ENCODE measurements around the gene TC2N. TPM values are rescaled to one million over a fixed set of nuclear protein-coding genes. Genes with fewer than 3 reads are reported as not detected.
"Not testable (repeated sequence)": the region's sequence is repeated elsewhere in the genome, so short reads cannot be mapped to it uniquely, and the experiment has no call there.

TC2N gene
- total RNA-seq, 1 donor from 2014 or later = 21.5 TPM

DNA sequence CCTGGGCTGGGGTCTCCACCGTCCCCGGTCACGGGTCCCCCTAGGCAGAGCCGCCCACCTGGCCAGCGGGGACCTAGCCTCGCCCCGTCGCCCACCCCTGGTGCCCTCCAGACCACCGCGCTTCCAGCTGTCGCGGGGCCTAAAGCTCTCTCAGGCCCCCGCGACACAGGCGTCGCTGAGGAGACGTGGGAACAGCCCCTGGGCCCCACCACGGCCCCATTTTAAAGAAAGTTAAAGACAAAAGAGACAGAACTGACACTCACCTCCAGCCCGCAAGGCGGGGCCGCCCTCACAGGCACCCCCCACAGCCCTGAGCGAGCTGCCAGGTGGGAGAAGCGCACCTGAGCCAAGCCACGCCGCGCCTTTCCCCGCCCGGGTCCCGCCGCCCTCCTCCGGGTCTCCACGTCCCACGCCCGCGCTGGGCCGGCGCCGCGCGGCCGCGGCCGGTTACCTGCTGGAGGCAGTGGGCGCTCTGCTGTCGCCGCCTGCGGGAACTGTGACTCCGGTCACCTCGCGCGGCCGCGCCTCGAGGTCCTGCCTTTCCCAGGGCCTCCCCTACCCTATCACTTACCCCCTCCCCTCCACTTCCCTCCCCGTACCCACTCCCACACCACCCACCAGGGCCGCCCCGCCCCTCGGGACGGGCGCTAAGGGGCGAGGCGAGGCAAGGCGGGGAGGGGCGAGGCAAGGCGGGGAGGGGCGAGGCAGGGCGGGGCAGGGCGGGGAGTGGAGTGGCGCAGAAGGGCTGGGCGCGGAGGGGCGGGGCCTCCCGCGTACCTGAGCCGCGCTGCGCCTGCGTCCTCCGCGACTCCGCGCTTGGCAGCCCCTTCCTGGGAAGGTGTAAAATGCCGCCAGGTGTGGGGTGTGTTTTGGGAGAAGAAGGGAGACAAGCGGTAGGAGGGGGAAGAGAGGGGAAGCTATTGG lies 31.2 kb downstream of the TC2N start:
- peak; percentile 49 for DNase-seq (ENCODE audit: low spot score)
- Mint-ChIP-seq H3K4me1 (ENCODE audit: low read depth) (peaks cover 66% of the 10 kb centered on the region), H3K27me3 (ENCODE audit: insufficient read depth) (no peaks in the 10 kb centered on the region), H3K9me3 (no peaks in the 10 kb centered on the region), H3K36me3 (ENCODE audit: low read depth) (peaks cover 50% of the 10 kb centered on the region), H3K27ac (no peak overlapping the region), H3K4me3 (peak overlapping the region; percentile 85)
- intact Hi-C loops (cut with micrococcal nuclease) = loop anchor here (1.0 to 5.0 kb wide), 5 partner anchors 18 to 326 kb away; partner anchors contain the start of genes ATXN3 and PPP4R3A

DNA sequence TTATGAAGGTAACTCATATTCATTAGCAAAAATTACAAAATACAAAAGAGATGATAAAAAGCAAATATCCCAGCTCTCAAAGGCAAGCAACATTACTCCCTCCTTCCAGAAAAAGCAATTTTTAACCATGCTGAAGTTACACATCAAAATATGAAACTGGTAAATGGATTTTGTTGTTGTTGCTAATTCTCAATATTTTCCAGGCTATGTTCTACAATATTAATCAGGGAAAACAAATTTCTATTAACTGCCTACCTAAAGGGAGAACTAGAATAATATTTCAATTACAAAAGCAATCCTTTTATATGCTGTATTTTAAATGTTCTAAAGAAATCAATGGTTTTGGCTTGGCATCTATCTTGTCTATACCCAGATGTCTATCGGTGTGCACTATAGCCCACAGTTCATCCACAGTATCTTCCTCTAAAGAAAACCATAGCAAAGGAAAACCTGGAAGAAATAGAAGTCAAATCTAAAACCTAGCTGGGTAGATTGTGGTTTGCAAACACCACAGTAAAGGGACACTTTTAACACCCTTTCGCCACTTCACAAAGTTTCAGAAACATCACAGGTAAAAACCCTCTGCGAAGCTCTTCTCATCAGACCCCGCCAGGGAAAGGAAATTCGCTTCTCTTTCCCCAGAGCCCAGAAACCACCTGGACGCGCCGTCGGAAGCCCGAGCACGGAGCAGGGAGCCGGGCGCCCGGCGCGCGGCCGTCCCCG lies 32.0 kb downstream of the TC2N start:
- H3K36me3 Mint-ChIP-seq (ENCODE audit: low read depth) = peaks cover 47% of the 10 kb centered on the region
- intact Hi-C loops (cut with micrococcal nuclease) = loop anchor here (1.0 to 5.0 kb wide), 3 partner anchors 17 to 272 kb away; partner anchors contain the start of gene ATXN3
- no peaks in the 10 kb centered on the region for H3K9me3 Mint-ChIP-seq

DNA sequence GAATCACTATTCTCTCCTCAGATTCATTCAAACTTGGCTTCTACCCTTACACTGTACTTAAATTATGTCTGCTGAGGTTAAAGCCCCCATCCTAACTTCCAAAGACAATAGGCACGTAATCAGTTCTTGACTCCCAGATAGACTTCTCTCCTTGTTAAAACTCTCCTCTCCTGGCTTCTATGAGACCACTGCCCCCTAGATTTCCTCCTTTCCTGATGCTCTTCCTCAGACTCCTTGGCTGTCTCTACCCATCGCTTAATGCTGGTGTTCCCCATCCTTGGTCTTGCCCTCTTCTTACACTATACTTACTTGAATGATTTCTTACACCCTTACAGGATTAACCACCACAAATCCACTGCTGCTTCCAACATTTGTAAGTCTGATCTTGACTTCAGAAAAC lies 32.8 kb downstream of the TC2N start:
- Mint-ChIP-seq H3K36me3 (ENCODE audit: low read depth) (peaks cover 42% of the 10 kb centered on the region), H3K27me3 (ENCODE audit: insufficient read depth) (no peaks in the 10 kb centered on the region), H3K4me3 (peak overlapping the region; percentile 44), H3K4me1 (ENCODE audit: low read depth) (peaks cover 63% of the 10 kb centered on the region), H3K9me3 (no peaks in the 10 kb centered on the region), H3K27ac (peak overlapping the region; percentile 3)
- intact Hi-C loops (cut with micrococcal nuclease) = no loop called here
- no peak for DNase-seq (ENCODE audit: low spot score)

More for the DNA sequence above, 32.0 kb downstream of the TC2N start:
- H3K4me3 Mint-ChIP-seq = peak overlapping the region; percentile 75
- peak overlapping the region; percentile 49 for H3K27ac Mint-ChIP-seq
- no peaks in the 10 kb centered on the region for H3K27me3 Mint-ChIP-seq (ENCODE audit: insufficient read depth)
- no peak for DNase-seq (ENCODE audit: low spot score)
- peaks cover 63% of the 10 kb centered on the region for H3K4me1 Mint-ChIP-seq (ENCODE audit: low read depth)

DNA sequence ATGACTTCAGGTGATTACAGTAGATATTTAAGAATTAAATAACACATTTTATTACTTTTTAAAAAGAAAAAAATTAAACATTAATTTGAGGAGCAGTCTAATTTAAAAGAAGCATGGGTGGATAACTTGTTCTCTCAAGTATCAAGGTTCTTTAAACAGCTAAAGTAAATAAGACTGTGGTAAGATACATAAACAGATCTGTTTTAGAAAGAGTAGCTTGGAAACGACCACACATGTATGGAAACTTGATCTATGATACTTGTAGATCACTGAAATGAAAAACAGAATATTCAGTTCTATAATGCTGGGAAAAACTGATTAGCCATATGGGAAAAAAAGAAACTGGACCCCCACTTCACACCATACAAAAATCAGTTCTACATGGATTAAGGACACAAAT lies 36.0 kb downstream of the TC2N start:
- Mint-ChIP-seq H3K27me3 (ENCODE audit: insufficient read depth) (no peaks in the 10 kb centered on the region), H3K36me3 (ENCODE audit: low read depth) (peaks cover 32% of the 10 kb centered on the region), H3K9me3 (no peaks in the 10 kb centered on the region), H3K27ac (no peak overlapping the region), H3K4me3 (no peak overlapping the region), H3K4me1 (ENCODE audit: low read depth) (peaks cover 42% of the 10 kb centered on the region)
- intact Hi-C loops (cut with micrococcal nuclease) = no loop called here
- no peak for DNase-seq (ENCODE audit: low spot score)

DNA sequence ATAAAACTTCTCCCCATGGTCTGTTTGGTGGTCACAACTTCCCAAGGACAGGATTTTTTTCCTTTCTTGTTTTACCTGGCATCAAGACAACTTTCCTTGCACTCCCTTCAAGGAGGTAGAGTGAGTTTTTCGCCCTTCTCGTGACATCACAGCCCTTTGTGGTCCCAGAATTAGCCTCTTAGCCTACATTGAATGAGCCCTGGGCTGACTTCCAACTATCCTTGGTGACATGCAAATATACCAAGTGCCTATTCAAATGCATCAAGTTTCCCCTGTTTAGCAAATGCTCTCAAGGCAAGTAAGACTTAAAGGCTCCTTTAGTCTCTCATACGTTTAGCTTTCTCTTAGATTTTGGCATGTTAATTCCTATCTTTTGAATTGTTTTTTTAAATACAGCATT lies 36.6 kb downstream of the TC2N start:
- Mint-ChIP-seq H3K9me3 (no peaks in the 10 kb centered on the region), H3K27me3 (ENCODE audit: insufficient read depth) (no peaks in the 10 kb centered on the region), H3K27ac (peak overlapping the region; percentile 30), H3K4me1 (ENCODE audit: low read depth) (peaks cover 42% of the 10 kb centered on the region), H3K4me3 (no peak overlapping the region), H3K36me3 (ENCODE audit: low read depth) (peaks cover 33% of the 10 kb centered on the region)
- intact Hi-C loops (cut with micrococcal nuclease) = no loop called here
- no peak for DNase-seq (ENCODE audit: low spot score)

DNA sequence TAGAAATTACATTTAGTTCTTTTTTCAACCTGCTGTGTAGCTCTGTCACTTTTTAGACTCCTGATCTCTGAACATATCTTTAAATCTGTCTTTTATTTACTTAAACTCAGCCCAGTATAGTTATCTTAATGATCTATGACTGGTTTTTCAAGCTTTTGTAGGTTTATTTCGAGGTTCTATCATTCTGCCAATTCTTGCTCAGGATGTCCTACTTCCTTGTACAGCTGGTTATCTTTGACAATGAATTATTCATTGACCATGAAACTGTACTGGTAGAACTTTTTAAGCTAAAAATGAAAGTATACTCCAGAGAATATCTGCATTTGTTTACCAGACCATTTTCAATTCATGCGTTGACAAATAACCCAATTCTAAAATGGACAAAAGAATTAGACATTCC lies 37.8 kb downstream of the TC2N start:
- intact Hi-C loops (cut with micrococcal nuclease) = no loop called here
- DNase-seq (ENCODE audit: low spot score) = no peak
- H3K4me1 Mint-ChIP-seq (ENCODE audit: low read depth) = peaks cover 30% of the 10 kb centered on the region

DNA sequence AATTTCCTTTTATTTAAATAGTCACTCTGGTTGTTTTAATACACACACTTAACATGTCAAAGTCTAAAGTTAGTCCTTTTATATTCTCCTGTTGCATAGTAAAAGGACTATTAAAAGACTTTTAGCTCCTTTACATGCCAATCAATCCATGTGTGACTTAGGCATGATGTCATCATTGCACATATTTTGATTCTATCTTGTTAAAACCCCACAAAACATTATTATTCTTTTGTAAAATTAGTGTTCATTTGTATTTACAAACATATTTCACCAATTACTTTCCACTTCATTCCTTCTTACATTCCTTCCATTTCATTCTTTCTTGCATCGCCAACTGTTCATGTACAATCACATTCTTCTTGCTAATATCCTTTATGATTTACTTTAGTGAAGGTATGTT lies 39.6 kb downstream of the TC2N start:
- H3K36me3 Mint-ChIP-seq (ENCODE audit: low read depth) = peaks cover 27% of the 10 kb centered on the region
- H3K27me3 Mint-ChIP-seq (ENCODE audit: insufficient read depth) = no peaks in the 10 kb centered on the region
- no peak overlapping the region for H3K4me3 Mint-ChIP-seq
- DNase-seq (ENCODE audit: low spot score) = no peak
- intact Hi-C loops (cut with micrococcal nuclease) = no loop called here
- H3K9me3 Mint-ChIP-seq = no peaks in the 10 kb centered on the region
- H3K4me1 Mint-ChIP-seq (ENCODE audit: low read depth) = peaks cover 19% of the 10 kb centered on the region
- H3K27ac Mint-ChIP-seq = no peak overlapping the region

More for the DNA sequence above, 37.8 kb downstream of the TC2N start:
- Mint-ChIP-seq H3K36me3 (ENCODE audit: low read depth) (peaks cover 34% of the 10 kb centered on the region), H3K27me3 (ENCODE audit: insufficient read depth) (no peaks in the 10 kb centered on the region), H3K4me3 (no peak overlapping the region), H3K9me3 (no peaks in the 10 kb centered on the region), H3K27ac (no peak overlapping the region)

DNA sequence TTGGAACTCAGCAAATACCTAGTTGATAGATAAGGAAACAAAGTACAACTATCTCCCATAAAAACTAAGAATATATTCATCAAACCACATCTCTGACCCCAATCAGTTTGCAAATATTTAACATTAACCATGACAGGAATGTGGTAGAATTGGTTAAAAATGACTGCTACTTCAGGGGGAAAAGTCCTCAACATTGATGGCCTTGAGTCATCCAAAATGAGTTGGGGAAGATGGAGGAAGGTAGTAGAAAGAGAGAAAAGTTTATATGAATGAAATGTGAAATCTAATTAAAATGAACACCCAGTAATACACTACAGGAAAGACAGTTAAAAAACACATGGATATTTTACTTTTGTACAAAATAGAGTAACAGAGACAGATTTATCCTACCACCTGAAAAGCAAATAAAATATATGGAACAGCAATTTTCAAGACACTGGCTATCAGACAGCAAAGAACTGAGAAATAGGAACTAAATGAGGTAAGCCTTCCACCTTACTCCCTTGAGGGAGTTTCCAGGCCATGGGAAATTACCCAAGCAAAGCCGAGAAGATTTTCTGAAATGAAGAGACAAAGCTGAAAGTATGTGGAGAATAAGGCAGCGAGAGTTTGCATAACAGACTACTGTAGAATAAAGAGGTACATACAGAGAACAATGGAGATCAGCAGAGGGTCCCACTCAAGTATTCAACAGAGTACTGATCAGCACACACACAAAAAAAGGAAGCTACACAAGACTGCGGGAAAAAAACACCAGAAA lies 49.6 kb downstream of the TC2N start:
- peak overlapping the region; percentile 33 for H3K27ac Mint-ChIP-seq
- H3K36me3 Mint-ChIP-seq (ENCODE audit: low read depth) = peaks cover 56% of the 10 kb centered on the region
- intact Hi-C loops (cut with micrococcal nuclease) = loop anchor here (1.0 kb wide), 1 partner anchor 18 kb away; no protein-coding TSS in a partner anchor
- H3K9me3 Mint-ChIP-seq = peaks cover 19% of the 10 kb centered on the region
- H3K4me3 Mint-ChIP-seq = no peak overlapping the region
- DNase-seq (ENCODE audit: low spot score) = no peak
- H3K27me3 Mint-ChIP-seq (ENCODE audit: insufficient read depth) = no peaks in the 10 kb centered on the region
- H3K4me1 Mint-ChIP-seq (ENCODE audit: low read depth) = peaks cover 45% of the 10 kb centered on the region

DNA sequence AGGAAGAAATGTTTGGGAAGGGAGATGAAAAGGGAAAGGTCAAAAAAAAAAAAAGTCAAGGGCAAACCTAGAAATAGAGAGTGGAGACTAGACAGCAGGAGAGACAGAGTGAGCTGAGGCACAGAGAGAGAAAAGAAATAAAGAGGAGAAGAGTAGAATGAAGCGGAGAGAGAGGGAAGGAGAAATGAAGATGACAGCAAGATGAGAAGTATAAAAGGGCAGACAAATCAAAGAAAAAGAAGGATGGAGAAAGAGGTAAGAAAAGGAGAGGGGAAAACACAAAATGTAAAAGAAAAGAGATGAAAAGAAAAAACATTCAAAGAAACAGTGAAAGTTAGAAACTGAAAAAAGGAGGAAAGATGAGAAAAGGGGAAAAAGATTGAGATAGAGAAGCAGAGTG lies 53.0 kb downstream of the TC2N start:
- intact Hi-C loops (cut with micrococcal nuclease) = no loop called here
- Mint-ChIP-seq H3K36me3 (ENCODE audit: low read depth) (peaks cover 63% of the 10 kb centered on the region), H3K9me3 (peaks cover 28% of the 10 kb centered on the region), H3K4me1 (ENCODE audit: low read depth) (peaks cover 49% of the 10 kb centered on the region), H3K4me3 (no peak overlapping the region), H3K27me3 (ENCODE audit: insufficient read depth) (no peaks in the 10 kb centered on the region), H3K27ac (peak overlapping the region; percentile 37)
- no peak for DNase-seq (ENCODE audit: low spot score)

DNA sequence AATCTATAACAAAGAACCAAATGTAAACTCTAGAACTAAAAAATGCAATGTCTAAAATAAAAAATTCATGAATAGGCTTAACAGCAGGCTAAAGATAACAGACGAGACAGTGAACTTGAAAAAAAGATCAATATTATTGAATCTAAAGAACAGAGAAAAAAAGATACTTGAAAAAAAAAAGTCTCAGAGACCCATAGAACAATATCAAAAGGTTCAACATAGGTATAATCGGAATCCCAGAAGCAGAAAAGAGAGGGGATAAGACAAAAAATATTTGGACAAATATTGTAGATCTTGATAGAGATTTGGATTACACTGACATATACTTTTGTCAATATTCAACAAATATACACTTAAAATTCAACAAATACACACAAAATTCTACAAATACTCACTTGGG lies 56.6 kb downstream of the TC2N start:
- Mint-ChIP-seq H3K27me3 (ENCODE audit: insufficient read depth) (no peaks in the 10 kb centered on the region), H3K36me3 (ENCODE audit: low read depth) (peaks cover 72% of the 10 kb centered on the region), H3K4me3 (no peak overlapping the region), H3K9me3 (peaks cover 48% of the 10 kb centered on the region), H3K4me1 (ENCODE audit: low read depth) (peaks cover 20% of the 10 kb centered on the region), H3K27ac (no peak overlapping the region)
- DNase-seq (ENCODE audit: low spot score) = no peak
- intact Hi-C loops (cut with micrococcal nuclease) = no loop called here

DNA sequence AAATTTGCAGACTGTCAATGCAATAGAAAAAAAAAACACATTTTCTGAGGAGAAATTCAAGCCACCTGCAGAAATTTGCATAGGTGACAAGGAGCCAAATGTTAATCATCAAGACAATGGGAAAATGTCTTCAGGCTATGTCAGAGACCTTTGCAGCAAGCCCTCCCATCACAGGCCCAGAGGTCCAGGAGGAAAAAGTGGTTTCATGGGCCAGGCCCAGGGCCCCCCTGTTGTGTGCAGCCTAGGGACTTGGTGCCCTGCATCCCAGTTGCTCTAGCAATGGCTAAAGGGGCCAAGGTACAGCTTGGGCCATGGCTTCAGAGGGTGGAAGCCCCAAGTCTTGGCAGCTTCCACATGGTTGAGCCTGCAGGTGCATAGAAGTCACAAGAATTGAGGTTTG lies 60.6 kb downstream of the TC2N start:
- intact Hi-C loops (cut with micrococcal nuclease) = no loop called here
- Mint-ChIP-seq H3K9me3 (peaks cover 49% of the 10 kb centered on the region), H3K27ac (no peak overlapping the region)

DNA sequence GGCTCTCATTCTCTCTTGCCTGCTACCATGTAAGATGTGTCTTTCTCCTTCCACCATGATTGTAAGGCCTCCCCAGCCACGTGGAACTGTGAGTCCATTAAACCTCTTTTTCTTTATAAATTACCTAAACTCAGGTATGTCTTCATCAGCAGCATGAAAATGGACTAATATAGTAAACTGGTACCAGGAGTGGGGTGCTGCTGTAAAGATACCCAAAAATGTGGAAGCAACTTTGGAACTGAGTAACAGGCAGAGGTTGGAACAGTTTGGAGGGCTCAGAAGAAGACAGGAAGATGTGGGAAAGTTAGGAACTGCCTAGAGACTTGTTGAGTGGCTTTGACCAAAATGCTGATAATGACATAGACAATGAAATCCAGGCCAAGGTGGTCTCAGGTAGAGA lies 61.2 kb downstream of the TC2N start:
- intact Hi-C loops (cut with micrococcal nuclease); DNase-seq (ENCODE audit: low spot score); H3K27me3 Mint-ChIP-seq (ENCODE audit: insufficient read depth); H3K4me1 Mint-ChIP-seq (ENCODE audit: low read depth); H3K27ac Mint-ChIP-seq; H3K4me3 Mint-ChIP-seq: not testable (repeated sequence)
- Mint-ChIP-seq H3K36me3 (ENCODE audit: low read depth) (peaks cover 72% of the 10 kb centered on the region), H3K9me3 (peaks cover 48% of the 10 kb centered on the region)

More for the DNA sequence above, 60.6 kb downstream of the TC2N start:
- Mint-ChIP-seq H3K4me1 (ENCODE audit: low read depth) (peaks cover 4% of the 10 kb centered on the region), H3K4me3 (no peak overlapping the region), H3K27me3 (ENCODE audit: insufficient read depth) (no peaks in the 10 kb centered on the region), H3K36me3 (ENCODE audit: low read depth) (peaks cover 73% of the 10 kb centered on the region)
- no peak for DNase-seq (ENCODE audit: low spot score)
